ENCODE measurements around the gene FKBP6.

DNA sequence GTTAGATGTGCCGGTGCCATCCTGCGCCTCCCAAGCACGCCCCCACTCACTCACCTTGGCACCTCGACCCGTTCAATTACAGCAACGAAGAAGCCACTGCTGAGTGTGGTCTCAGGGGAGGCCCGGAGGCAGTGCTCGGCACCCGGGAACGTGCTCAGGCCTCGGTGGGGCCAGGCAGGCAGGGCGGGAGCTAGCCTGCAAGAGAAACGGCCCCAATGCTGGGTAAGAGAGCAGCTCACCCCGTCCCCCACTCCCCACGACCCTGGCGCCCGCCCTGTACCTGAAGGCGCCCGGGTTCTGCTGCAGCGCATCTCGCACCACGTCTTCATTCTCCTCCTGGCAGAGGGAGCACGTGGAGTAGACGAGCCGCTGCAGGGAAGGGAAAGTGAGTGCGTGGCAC is 24.4 kb upstream of the FKBP6 start:
- TF ChIP-seq CTCF (IDR thresholded peaks at IDR 0.05) (no peak), POLR2A (IDR thresholded peaks at IDR 0.05) (no peak)
